PC-3 (cell line): Measurements from ENCODE around the gene CAMKK2. TPM values are rescaled to one million over a fixed set of nuclear protein-coding genes. Genes with fewer than 3 reads are reported as not detected.

Source experiments
- ATAC-seq: fragments of 200-7000 bp; cut with Tn5 transposase; 2 replicates; pipeline ENCODE4 v1.9.1; 2020; ENCODE audit warnings: mild to moderate bottlenecking, moderate library complexity
- BruUV-seq: library from RNA; stranded (reverse); fragments of 400-500 nt; replicated peaks from 2 replicates; lab custom pipeline; 2021; lab: Mats Ljungman, UMichigan
- CTCF ChIA-PET: fragments of 300-600 bp; sonication (Branson Sonifier 250); formaldehyde crosslinking; loops from one replicate; lab custom pipeline; 2022; ENCODE audit warnings: antibody characterized with exemption; lab: Charles Lee
- POLR2A ChIA-PET: fragments of 300-600 bp; sonication (Branson Sonifier 250); formaldehyde crosslinking; loops from one replicate; lab custom pipeline; 2022; ENCODE audit warnings: antibody characterized with exemption; ENCODE audit not compliant: unreplicated experiment; lab: Charles Lee
- DNase-seq: peaks from one replicate; pipeline ENCODE4 v3.0.0-alpha.2; 2015
- H2AFZ ChIP-seq: fragments of 300-600 bp; sonication (generic); 2 replicates; pipeline ENCODE4 v1.6.0; 2016; ENCODE audit warnings: antibody characterized with exemption, low read length
- H3F3A ChIP-seq: fragments of 300-600 bp; sonication (generic); one replicate; pipeline ENCODE4 v1.6.0; 2017; ENCODE audit warnings: antibody characterized with exemption, low read length, control low read depth, mild to moderate bottlenecking; ENCODE audit not compliant: unreplicated experiment
- H3K27ac ChIP-seq: fragments of 300-600 bp; sonication (generic); 2 replicates; pipeline ENCODE4 v1.5.1; 2016; ENCODE audit warnings: mild to moderate bottlenecking, low read length
- H3K27me3 ChIP-seq: fragments of 300-600 bp; sonication (generic); 2 replicates; pipeline ENCODE4 v1.6.1; 2016; ENCODE audit warnings: low read length, mixed read lengths
- H3K36me3 ChIP-seq: fragments of 300-600 bp; sonication (generic); 2 replicates; pipeline ENCODE4 v1.6.1; 2016; ENCODE audit warnings: low read depth, mixed run types, low read length, mixed read lengths
- H3K4me1 ChIP-seq: fragments of 300-600 bp; sonication (generic); 2 replicates; pipeline ENCODE4 v1.5.1; 2016; ENCODE audit warnings: low read length; ENCODE audit not compliant: insufficient read depth
- H3K4me2 ChIP-seq: fragments of 300-600 bp; sonication (generic); 2 replicates; pipeline ENCODE4 v1.6.0; 2016; ENCODE audit warnings: low read length
- H3K4me3 ChIP-seq: fragments of 300-600 bp; sonication (generic); 2 replicates; pipeline ENCODE4 v1.5.1; 2016; ENCODE audit warnings: mild to moderate bottlenecking, low read length, mixed read lengths
- H3K79me2 ChIP-seq: fragments of 300-600 bp; sonication (generic); 2 replicates; pipeline ENCODE4 v1.6.1; 2017; ENCODE audit warnings: low read length, mixed read lengths
- H3K9ac ChIP-seq: fragments of 300-600 bp; sonication (generic); 2 replicates; pipeline ENCODE4 v1.6.0; 2016; ENCODE audit warnings: mild to moderate bottlenecking, low read length
- H3K9me2 ChIP-seq: fragments of 300-600 bp; sonication (generic); replicated peaks from 2 replicates; pipeline ENCODE4 v1.6.1; 2016; ENCODE audit warnings: mixed run types, low read length, mixed read lengths
- H3K9me3 ChIP-seq: fragments of 300-600 bp; sonication (generic); 2 replicates; pipeline ENCODE4 v1.6.1; 2016; ENCODE audit warnings: low read length, mixed read lengths
- H4K20me1 ChIP-seq: fragments of 300-600 bp; sonication (generic); 2 replicates; pipeline ENCODE4 v1.6.1; 2016; ENCODE audit warnings: low read length, mixed read lengths
- CTCF ChIP-seq: fragments of 300-600 bp; sonication (generic); conservative IDR thresholded peaks from 2 replicates; pipeline ENCODE4 v1.5.1; 2017; ENCODE audit warnings: antibody characterized with exemption, low read depth, mild to moderate bottlenecking, low read length
- EZH2 ChIP-seq: fragments of 300-600 bp; sonication (generic); IDR thresholded peaks from one replicate; pipeline ENCODE4 v1.6.1; 2017; ENCODE audit warnings: antibody characterized with exemption, mild to moderate bottlenecking, low read length; ENCODE audit not compliant: unreplicated experiment
- EZH2phosphoT487 ChIP-seq: fragments of 300-600 bp; sonication (generic); IDR thresholded peaks from 2 replicates; pipeline ENCODE4 v1.6.1; 2018; ENCODE audit warnings: mild to moderate bottlenecking, antibody characterized with exemption, low read length, borderline replicate concordance
- intact Hi-C: fragments of 100-400 bp; cut with micrococcal nuclease; formaldehyde crosslinking; loops from 2 replicates; pipeline ENCODE4 v1.9.0; 2023
- total RNA-seq: library from RNA; depleted of rRNA; stranded (reverse); fragments of >200 nt; gene quantifications from 2 replicates; pipeline ENCODE4 v1.2.3, GENCODE V29; 2014

Gene CAMKK2
- total RNA-seq, 1 experiment from 2014 or later = 26.5 TPM

GRCh38 chr12:121252712-121253345, 43.7 kb downstream of the CAMKK2 start:
- H3K36me3 ChIP-seq = peaks cover 45% of the 10 kb centered on the region
- intact Hi-C loops = no loop called here

GRCh38 chr12:121251838-121252237, 44.7 kb downstream of the CAMKK2 start:
- TF ChIP-seq CTCF (no peak), EZH2 (no peak), EZH2phosphoT487 (no peak)
- no peak overlapping the region for H3K4me2 ChIP-seq
- no peaks in the 10 kb centered on the region for H3F3A ChIP-seq
- H3K9me2 ChIP-seq = no peaks in the 10 kb centered on the region
- DNase-seq (no peak), ATAC-seq (no peak)
- H3K36me3 ChIP-seq = peaks cover 45% of the 10 kb centered on the region
- H3K9me3 ChIP-seq = no peaks in the 10 kb centered on the region
- H3K27ac ChIP-seq = no peak overlapping the region
- H3K4me3 ChIP-seq = no peak overlapping the region
- ChIA-PET POLR2A (no interaction called here), CTCF (interaction anchor here (0.6 kb wide), 1 partner anchor 44 kb away, joined by 8 read pairs; the partner anchor contains the start of gene CAMKK2)
- no peak overlapping the region for H2AFZ ChIP-seq
- no peaks in the 10 kb centered on the region for H3K79me2 ChIP-seq
- no peaks in the 10 kb centered on the region for H3K4me1 ChIP-seq
- H3K27me3 ChIP-seq = no peaks in the 10 kb centered on the region
- intact Hi-C loops = no loop called here
- BruUV-seq = no TSS peak
- no peak overlapping the region for H3K9ac ChIP-seq
- H4K20me1 ChIP-seq = no peaks in the 10 kb centered on the region

More at GRCh38 chr12:121252712-121253345, 43.7 kb downstream of the CAMKK2 start:
- CTCF ChIA-PET = no interaction called here
- Histone ChIP-seq H4K20me1 (no peaks in the 10 kb centered on the region), H3K4me3 (no peak overlapping the region), H3K9ac (no peak overlapping the region), H3K27ac (no peak overlapping the region), H3K9me3 (no peaks in the 10 kb centered on the region), H3K27me3 (no peaks in the 10 kb centered on the region), H3K4me2 (no peak overlapping the region), H3K9me2 (no peaks in the 10 kb centered on the region), H3K4me1 (no peaks in the 10 kb centered on the region), H3F3A (no peaks in the 10 kb centered on the region), H3K79me2 (no peaks in the 10 kb centered on the region), H2AFZ (no peak overlapping the region)
- POLR2A ChIA-PET = no interaction called here
- ATAC-seq = peak; percentile 24; the same call in 1 of the 2 replicates
- DNase-seq = peak; percentile 21
- BruUV-seq = no TSS peak
- TF ChIP-seq EZH2 (no peak), EZH2phosphoT487 (no peak), CTCF (no peak)

DNA sequence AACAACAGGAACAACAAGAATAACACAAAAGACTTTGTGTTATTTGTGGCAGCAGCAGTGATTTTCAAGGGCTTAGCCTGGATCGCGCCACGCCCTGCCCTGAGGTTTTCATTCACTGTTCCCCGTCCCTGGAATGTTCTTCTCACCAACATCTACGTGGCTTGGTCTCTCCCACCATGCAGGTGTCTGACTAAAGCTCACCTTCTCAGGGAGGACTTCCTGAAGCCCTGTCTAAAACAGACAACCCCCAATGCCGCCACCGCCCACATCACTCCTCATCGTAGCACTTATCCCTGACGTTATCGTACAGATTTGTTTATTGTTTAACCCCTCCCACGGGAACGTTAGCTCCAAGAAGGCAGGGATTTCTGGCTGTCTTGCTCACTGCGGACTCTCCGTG, 46.1 kb downstream of the CAMKK2 start:
- Histone ChIP-seq H3F3A (no peaks in the 10 kb centered on the region), H3K9me3 (no peaks in the 10 kb centered on the region), H3K27me3 (no peaks in the 10 kb centered on the region), H4K20me1 (no peaks in the 10 kb centered on the region), H3K4me2 (no peak overlapping the region), H3K36me3 (peaks cover 46% of the 10 kb centered on the region), H3K9me2 (no peaks in the 10 kb centered on the region), H2AFZ (no peak overlapping the region), H3K79me2 (no peaks in the 10 kb centered on the region), H3K4me3 (no peak overlapping the region), H3K4me1 (no peaks in the 10 kb centered on the region), H3K27ac (no peak overlapping the region), H3K9ac (no peak overlapping the region)
- DNase-seq = no peak
- no TSS peak for BruUV-seq
- no peak for ATAC-seq
- ChIA-PET POLR2A (no interaction called here), CTCF (no interaction called here)
- TF ChIP-seq CTCF (no peak), EZH2phosphoT487 (no peak), EZH2 (no peak)
- intact Hi-C loops = no loop called here
